B cell (primary cell): ENCODE results near the gene TCEANC2.

ENCODE experiments used
- EZH2 ChIP-seq: IDR thresholded peaks from 2 replicates; pipeline ENCODE4 v1.6.1; 2012; ENCODE audit warnings: borderline replicate concordance, low read depth, mild to moderate bottlenecking, moderate library complexity, low read length; ENCODE audit not compliant: insufficient read depth, poor library complexity, severe bottlenecking
- TF ChIP-seq, protein P1 (sequence below): fragments of 200-600 bp; IDR thresholded peaks from one replicate; pipeline ENCODE4 v1.8.0; 2022; ENCODE audit warnings: antibody characterized with exemption, mild to moderate bottlenecking

DNA sequence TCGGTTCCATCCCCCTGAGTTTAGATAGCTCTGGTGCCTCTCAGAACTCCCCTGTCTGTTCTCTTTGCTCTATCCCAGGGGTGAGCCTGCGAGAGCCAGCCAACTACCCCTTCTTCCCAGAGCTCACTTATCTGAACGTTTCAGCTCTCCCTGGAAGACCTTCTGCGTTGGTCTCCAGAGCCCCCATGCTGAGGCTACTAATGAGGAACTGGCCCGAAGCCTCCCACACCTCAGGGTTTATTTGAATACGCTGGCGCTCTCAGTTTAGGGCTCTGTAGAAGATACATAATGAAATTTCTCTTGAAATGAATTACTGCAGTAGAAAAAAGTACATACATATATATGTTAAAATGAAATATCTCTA is 43.5 kb downstream of the TCEANC2 start:
- TF ChIP-seq, protein P1, sequence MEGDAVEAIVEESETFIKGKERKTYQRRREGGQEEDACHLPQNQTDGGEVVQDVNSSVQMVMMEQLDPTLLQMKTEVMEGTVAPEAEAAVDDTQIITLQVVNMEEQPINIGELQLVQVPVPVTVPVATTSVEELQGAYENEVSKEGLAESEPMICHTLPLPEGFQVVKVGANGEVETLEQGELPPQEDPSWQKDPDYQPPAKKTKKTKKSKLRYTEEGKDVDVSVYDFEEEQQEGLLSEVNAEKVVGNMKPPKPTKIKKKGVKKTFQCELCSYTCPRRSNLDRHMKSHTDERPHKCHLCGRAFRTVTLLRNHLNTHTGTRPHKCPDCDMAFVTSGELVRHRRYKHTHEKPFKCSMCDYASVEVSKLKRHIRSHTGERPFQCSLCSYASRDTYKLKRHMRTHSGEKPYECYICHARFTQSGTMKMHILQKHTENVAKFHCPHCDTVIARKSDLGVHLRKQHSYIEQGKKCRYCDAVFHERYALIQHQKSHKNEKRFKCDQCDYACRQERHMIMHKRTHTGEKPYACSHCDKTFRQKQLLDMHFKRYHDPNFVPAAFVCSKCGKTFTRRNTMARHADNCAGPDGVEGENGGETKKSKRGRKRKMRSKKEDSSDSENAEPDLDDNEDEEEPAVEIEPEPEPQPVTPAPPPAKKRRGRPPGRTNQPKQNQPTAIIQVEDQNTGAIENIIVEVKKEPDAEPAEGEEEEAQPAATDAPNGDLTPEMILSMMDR: no peak
- no peak for TF ChIP-seq EZH2
